ENCODE measurements around the gene BIVM. TPM values are rescaled to one million over a fixed set of nuclear protein-coding genes. Genes with fewer than 3 reads are reported as not detected.

BIVM gene
- total and polyA plus RNA-seq, 2 of the 4 experiments (the other 2 are of a cell fraction): 7.2 to 12.2 TPM

- H2BK120ac ChIP-seq (ENCODE audit: low read depth, low read length): no peak overlapping the region
- no CpG with 5 or more reads among the region's 1 CpG for WGBS, 2 experiments (ENCODE audit: extremely low coverage in 2 of 2, insufficient read length in 1 of 2)
- no peak overlapping the region for H3K9ac ChIP-seq (ENCODE audit: low read depth, low read length)
- CTCF ChIA-PET: no interaction called here
- H4K5ac ChIP-seq (ENCODE audit: low read depth, low read length): no peak overlapping the region
- dilution Hi-C loops (cut with HindIII; ENCODE audit: low sequenced_read_pairs, unreplicated experiment) (no loop called here), intact Hi-C loops (cut with micrococcal nuclease) (no loop called here), in situ Hi-C loops (cut with MboI; ENCODE audit: low sequenced_read_pairs) (no loop called here)
- H3K4ac ChIP-seq (ENCODE audit: low read depth, low read length): no peak overlapping the region
- H4K8ac ChIP-seq (ENCODE audit: low read depth in 2 of 2, low read length in 2 of 2): no peak overlapping the region
- no TSS peak for BruUV-seq (replicated peaks)
- POLR2A ChIA-PET (ENCODE audit: unreplicated experiment): interaction anchor here (0.6 kb wide), 1 partner anchor 144 kb away, joined by 3 read pairs; no protein-coding TSS in a partner anchor
- no peak overlapping the region for H2AK9ac ChIP-seq (replicated peaks; ENCODE audit: low read depth, low read length, poor library complexity)
- H3K4me2 ChIP-seq (ENCODE audit: low read depth, low read length): no peak overlapping the region
- no peak for DNase-seq
- no peak overlapping the region for H3K4me3 ChIP-seq (ENCODE audit: insufficient read depth, low read depth, low read length)
- H3K36me3 ChIP-seq (ENCODE audit: control insufficient read depth, insufficient read depth, low read length): no peaks in the 10 kb centered on the region
- no peaks in the 10 kb centered on the region for H3K79me1 ChIP-seq (ENCODE audit: low read depth in 1 of 2, low read length in 2 of 2)
- no peak overlapping the region for H3K18ac ChIP-seq (ENCODE audit: low read depth, low read length)
- no peak overlapping the region for H2BK20ac ChIP-seq (ENCODE audit: low read depth, low read length)
- no peak overlapping the region for H2AFZ ChIP-seq (replicated peaks; ENCODE audit: low read length, poor library complexity)
- TF ChIP-seq CTCF (conservative IDR thresholded peaks at IDR 0.05; ENCODE audit: low read depth, low read length): no peak
- TF ChIP-seq MAZ (IDR thresholded peaks at IDR 0.05; ENCODE audit: borderline replicate concordance, low read depth, low read length): no peak
- no peak for TF ChIP-seq NFE2L2 (IDR thresholded peaks at IDR 0.05; ENCODE audit: low read depth, low read length)
- no peak for TF ChIP-seq BHLHE40 (IDR thresholded peaks at IDR 0.05; ENCODE audit: low read depth, low read length)
- TF ChIP-seq MXI1 (IDR thresholded peaks at IDR 0.05; ENCODE audit: borderline replicate concordance, low read depth, low read length): no peak
- no peak for TF ChIP-seq RCOR1 (IDR thresholded peaks at IDR 0.05; ENCODE audit: insufficient replicate concordance, low read length)
- no peak for TF ChIP-seq POLR2A (IDR thresholded peaks at IDR 0.05; ENCODE audit: low read depth, low read length)
- TF ChIP-seq CEBPB (IDR thresholded peaks at IDR 0.05; ENCODE audit: low read depth, low read length): no peak
- no peak for TF ChIP-seq CHD1 (IDR thresholded peaks at IDR 0.05; ENCODE audit: low read depth, low read length)
- TF ChIP-seq ELK1 (IDR thresholded peaks at IDR 0.05; ENCODE audit: borderline replicate concordance, low read depth, low read length): no peak
- TF ChIP-seq RFX5 (IDR thresholded peaks at IDR 0.05; ENCODE audit: low read depth, low read length): no peak
- no peak for TF ChIP-seq SMC3 (IDR thresholded peaks at IDR 0.05; ENCODE audit: low read depth, low read length)
- TF ChIP-seq USF2 (IDR thresholded peaks at IDR 0.05; ENCODE audit: low read depth, low read length): no peak
- TF ChIP-seq FOS (IDR thresholded peaks at IDR 0.05; ENCODE audit: low read depth, low read length): no peak
- no peak for TF ChIP-seq RAD21 (IDR thresholded peaks at IDR 0.05; ENCODE audit: low read length)
- no peak for TF ChIP-seq MAFK (IDR thresholded peaks at IDR 0.05; ENCODE audit: low read depth, low read length)
- no peak overlapping the region for H3K27ac ChIP-seq (ENCODE audit: insufficient read depth, low read length)
- H2BK5ac ChIP-seq (ENCODE audit: low read depth, low read length, poor library complexity, severe bottlenecking): no peak overlapping the region
- H3K23ac ChIP-seq (ENCODE audit: low read depth, low read length): no peak overlapping the region
- no peak overlapping the region for H2BK15ac ChIP-seq (ENCODE audit: low read depth, low read length)
- H3K14ac ChIP-seq (replicated peaks; ENCODE audit: low read depth, low read length): no peak overlapping the region
- no peaks in the 10 kb centered on the region for H3K27me3 ChIP-seq (ENCODE audit: control insufficient read depth, insufficient read depth, low read length)
- no peaks in the 10 kb centered on the region for H3K9me1 ChIP-seq (ENCODE audit: insufficient read depth, low read length)
- no peaks in the 10 kb centered on the region for H4K20me1 ChIP-seq (ENCODE audit: insufficient read depth, low read length)
- H3K56ac ChIP-seq (ENCODE audit: extremely low read depth, insufficient read depth, low read length): no peak overlapping the region
- no peaks in the 10 kb centered on the region for H3K4me1 ChIP-seq (ENCODE audit: control insufficient read depth, insufficient read depth, low read length)
- H4K91ac ChIP-seq (ENCODE audit: insufficient read depth, low read depth, low read length): no peak overlapping the region
- no peak for ATAC-seq (ENCODE audit: low read depth)
- no peaks in the 10 kb centered on the region for H3K9me3 ChIP-seq (ENCODE audit: control insufficient read depth, insufficient read depth, low read length)
- no peak overlapping the region for H2AK5ac ChIP-seq (ENCODE audit: low read depth, low read length)
These were observed 41.9 kb upstream of the BIVM start for GRCh38 chr13:102757006-102757405.
